ENCODE data around the gene PITX3. TPM values are rescaled to one million over a fixed set of nuclear protein-coding genes. Genes with fewer than 3 reads are reported as not detected.
A peak's percentile ranks its signal among the peaks of the same experiment; 100 is the strongest.

PITX3 gene
- total RNA-seq, 2 donors from 2014 or later, result 0.28 to 0.96 TPM

DNA sequence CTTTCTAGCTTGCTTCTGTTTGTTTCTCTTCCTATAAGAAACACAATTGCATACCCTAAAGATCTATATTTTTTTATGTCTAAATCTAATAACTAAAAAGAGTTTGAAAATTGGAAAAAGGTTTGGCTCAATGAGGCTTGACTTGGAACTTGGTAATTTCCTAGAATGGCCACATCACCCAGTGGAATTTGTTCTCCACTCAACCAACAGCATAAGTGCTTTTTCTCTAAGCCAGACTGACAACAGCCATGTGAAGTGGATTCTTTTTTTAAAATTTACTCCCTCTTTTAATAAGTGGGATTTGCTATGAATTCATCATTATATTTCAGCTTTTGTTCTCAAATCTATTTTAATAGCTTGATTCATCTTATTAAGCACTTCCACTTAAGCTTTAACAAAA lies 37.8 kb upstream of the PITX3 start:
- TF ChIP-seq, protein P1, sequence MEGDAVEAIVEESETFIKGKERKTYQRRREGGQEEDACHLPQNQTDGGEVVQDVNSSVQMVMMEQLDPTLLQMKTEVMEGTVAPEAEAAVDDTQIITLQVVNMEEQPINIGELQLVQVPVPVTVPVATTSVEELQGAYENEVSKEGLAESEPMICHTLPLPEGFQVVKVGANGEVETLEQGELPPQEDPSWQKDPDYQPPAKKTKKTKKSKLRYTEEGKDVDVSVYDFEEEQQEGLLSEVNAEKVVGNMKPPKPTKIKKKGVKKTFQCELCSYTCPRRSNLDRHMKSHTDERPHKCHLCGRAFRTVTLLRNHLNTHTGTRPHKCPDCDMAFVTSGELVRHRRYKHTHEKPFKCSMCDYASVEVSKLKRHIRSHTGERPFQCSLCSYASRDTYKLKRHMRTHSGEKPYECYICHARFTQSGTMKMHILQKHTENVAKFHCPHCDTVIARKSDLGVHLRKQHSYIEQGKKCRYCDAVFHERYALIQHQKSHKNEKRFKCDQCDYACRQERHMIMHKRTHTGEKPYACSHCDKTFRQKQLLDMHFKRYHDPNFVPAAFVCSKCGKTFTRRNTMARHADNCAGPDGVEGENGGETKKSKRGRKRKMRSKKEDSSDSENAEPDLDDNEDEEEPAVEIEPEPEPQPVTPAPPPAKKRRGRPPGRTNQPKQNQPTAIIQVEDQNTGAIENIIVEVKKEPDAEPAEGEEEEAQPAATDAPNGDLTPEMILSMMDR (IDR thresholded peaks at IDR 0.05), result no peak
- Histone ChIP-seq H3K9me3 (no peaks in the 10 kb centered on the region), H3K27me3 (no peaks in the 10 kb centered on the region), H3K4me1 (peaks cover 0 to 47% of the 10 kb centered on the region in 2 donors), H3K4me3 (no peak overlapping the region), H3K36me3 (peaks cover 7% of the 10 kb centered on the region), H3K27ac (peak overlapping the region in 1 of 2 donors; percentile 86)
- no peak for DNase-seq (ENCODE audit: low spot score)

DNA sequence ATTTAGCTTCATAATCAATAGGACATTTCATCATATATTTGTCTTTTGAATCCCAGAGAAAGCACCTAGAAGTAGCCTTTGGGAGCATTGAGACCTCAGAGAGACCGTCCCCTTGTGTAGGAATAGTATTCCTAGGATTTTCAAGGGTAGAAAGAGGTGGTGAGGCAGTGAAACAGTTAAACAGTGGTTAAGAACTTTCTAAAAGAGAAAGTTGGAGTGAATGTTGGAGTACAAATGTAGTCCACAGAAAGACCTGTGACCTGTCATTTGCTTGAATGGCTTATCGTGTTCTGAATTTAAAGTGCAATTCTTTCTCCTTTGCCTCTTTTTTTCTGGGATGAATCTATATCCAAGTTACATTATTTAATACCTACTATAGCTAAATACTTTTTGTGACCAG lies 34.0 kb upstream of the PITX3 start:
- no peak for DNase-seq (ENCODE audit: low spot score)
- Histone ChIP-seq H3K9me3 (no peaks in the 10 kb centered on the region), H3K36me3 (peaks cover 7% of the 10 kb centered on the region), H3K27ac (no peak overlapping the region), H3K4me1 (peaks cover 0 to 27% of the 10 kb centered on the region in 2 donors), H3K4me3 (no peak overlapping the region), H3K27me3 (no peaks in the 10 kb centered on the region)
- TF ChIP-seq, protein P1 (IDR thresholded peaks at IDR 0.05), result no peak

DNA sequence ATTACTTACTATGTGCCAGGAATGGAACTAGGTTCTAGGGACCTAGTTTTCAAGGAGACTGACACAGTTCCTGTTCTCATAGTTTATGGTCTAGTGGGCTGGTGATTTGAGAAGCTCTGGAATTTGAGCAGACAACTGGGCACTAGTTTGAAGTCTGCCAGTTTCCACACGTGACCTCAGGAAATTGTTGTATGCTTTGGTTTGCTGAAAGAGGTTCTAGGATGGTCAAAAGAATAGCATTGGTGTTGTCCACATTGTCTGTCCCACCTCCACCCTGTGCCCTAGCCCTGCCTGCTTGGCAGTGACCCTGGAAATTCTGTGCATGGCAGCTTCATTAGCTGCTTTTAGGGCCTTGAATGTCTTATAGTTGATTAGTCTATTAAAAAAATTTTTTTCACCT lies 32.8 kb upstream of the PITX3 start:
- TF ChIP-seq, protein P1 (IDR thresholded peaks at IDR 0.05), result no peak
- peaks cover 7% of the 10 kb centered on the region for H3K36me3 ChIP-seq
- no peak overlapping the region for H3K4me3 ChIP-seq
- no peaks in the 10 kb centered on the region for H3K27me3 ChIP-seq
- H3K27ac ChIP-seq, result no peak overlapping the region
- peaks cover 0 to 21% of the 10 kb centered on the region in 2 donors for H3K4me1 ChIP-seq
- no peak for DNase-seq (ENCODE audit: low spot score)
- no peaks in the 10 kb centered on the region for H3K9me3 ChIP-seq

DNA sequence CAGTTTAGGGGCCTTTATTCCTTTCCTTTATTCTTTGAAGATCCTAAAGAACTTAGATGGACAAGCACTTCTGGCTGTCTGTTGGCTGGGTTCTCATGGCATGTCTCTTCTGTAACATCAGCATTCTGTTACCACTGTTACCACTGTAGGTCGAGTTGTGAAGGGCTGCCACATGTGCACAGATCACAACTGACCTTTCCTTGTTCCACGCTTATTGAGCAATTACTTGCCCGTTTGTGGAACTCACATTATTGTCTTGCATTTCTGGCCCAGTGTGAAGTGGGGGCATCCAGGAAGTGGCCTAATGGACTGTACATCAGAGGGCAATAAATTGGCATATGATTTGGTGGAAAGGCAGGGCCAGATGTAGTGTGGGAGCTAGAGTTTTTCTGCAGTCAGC lies 27.7 kb upstream of the PITX3 start:
- DNase-seq (ENCODE audit: low spot score), result no peak
- TF ChIP-seq, protein P1 (IDR thresholded peaks at IDR 0.05), result no peak
- no peaks in the 10 kb centered on the region for H3K36me3 ChIP-seq
- no peaks in the 10 kb centered on the region for H3K27me3 ChIP-seq
- H3K4me1 ChIP-seq, result peaks cover 0 to 30% of the 10 kb centered on the region in 2 donors
- H3K9me3 ChIP-seq, result no peaks in the 10 kb centered on the region
- no peak overlapping the region for H3K4me3 ChIP-seq
- no peak overlapping the region for H3K27ac ChIP-seq

DNA sequence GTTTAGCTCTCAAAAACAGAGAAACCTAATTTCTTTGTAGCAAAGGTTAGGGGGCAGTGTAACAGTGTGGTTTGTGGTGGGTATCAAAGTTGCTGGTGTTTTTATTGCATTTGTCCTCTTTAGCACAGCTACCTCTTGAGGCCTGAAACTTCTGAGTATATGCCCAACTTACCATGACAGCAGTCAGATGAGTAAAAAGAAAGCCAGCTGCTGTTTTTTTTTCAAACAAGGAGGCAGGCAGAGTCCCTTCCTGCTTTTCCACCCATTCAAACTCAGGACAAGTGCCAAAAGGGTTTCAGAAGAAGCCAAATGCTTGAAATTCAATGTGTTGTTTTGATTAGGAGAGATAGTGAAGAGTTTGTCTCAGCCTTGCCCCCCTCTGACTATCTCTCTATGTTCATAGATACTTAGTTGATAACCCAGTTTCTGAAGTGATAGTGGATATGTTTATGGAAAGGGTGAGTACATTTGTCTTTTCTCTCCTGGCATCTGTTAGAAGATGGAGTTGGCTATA lies 27.1 kb upstream of the PITX3 start:
- peaks cover 0 to 24% of the 10 kb centered on the region in 2 donors for H3K4me1 ChIP-seq
- H3K27ac ChIP-seq, result no peak overlapping the region

More for the DNA sequence above, 27.1 kb upstream of the PITX3 start:
- Histone ChIP-seq H3K4me3 (no peak overlapping the region), H3K9me3 (no peaks in the 10 kb centered on the region), H3K36me3 (no peaks in the 10 kb centered on the region), H3K27me3 (no peaks in the 10 kb centered on the region)
- no peak for DNase-seq (ENCODE audit: low spot score)
- TF ChIP-seq, protein P1 (IDR thresholded peaks at IDR 0.05), result no peak

All from right atrium auricular region (tissue), 2 donors.